MM.1S (cell line): ENCODE data around the gene DIS3L2.

Experiments used
- DNase-seq: peaks from one replicate; pipeline ENCODE4 v3.0.0-alpha.2; 2015
- H2AFZ ChIP-seq: fragments of 300-600 bp; sonication (generic); 2 replicates; pipeline ENCODE4 v1.6.0; 2016; ENCODE audit warnings: antibody characterized with exemption, low read length
- H3F3A ChIP-seq: fragments of 300-600 bp; sonication (generic); 2 replicates; pipeline ENCODE4 v1.6.1; 2016; ENCODE audit warnings: mild to moderate bottlenecking, antibody characterized with exemption, low read length, moderate library complexity, mixed read lengths; ENCODE audit not compliant: insufficient read depth
- H3K27ac ChIP-seq: fragments of 300-600 bp; sonication (generic); 2 replicates; pipeline ENCODE4 v1.5.1; 2016; ENCODE audit warnings: mild to moderate bottlenecking, low read length
- H3K27me3 ChIP-seq: fragments of 300-600 bp; sonication (generic); replicated peaks from 2 replicates; pipeline ENCODE4 v1.6.0; 2016; ENCODE audit warnings: low read length; ENCODE audit not compliant: insufficient read depth
- H3K36me3 ChIP-seq: fragments of 300-600 bp; sonication (generic); replicated peaks from 2 replicates; pipeline ENCODE4 v1.6.1; 2016; ENCODE audit warnings: mild to moderate bottlenecking, low read length, mixed read lengths; ENCODE audit not compliant: insufficient read depth
- H3K4me1 ChIP-seq: fragments of 300-600 bp; sonication (generic); 2 replicates; pipeline ENCODE4 v1.6.1; 2016; ENCODE audit warnings: low read length, mixed read lengths
- H3K4me2 ChIP-seq: fragments of 300-600 bp; sonication (generic); 2 replicates; pipeline ENCODE4 v1.6.0; 2016; ENCODE audit warnings: low read depth, low read length
- H3K4me3 ChIP-seq: fragments of 300-600 bp; sonication (generic); 2 replicates; pipeline ENCODE4 v1.5.1; 2016; ENCODE audit warnings: low read length, mixed read lengths
- H3K79me2 ChIP-seq: fragments of 300-600 bp; sonication (generic); 2 replicates; pipeline ENCODE4 v1.6.1; 2016; ENCODE audit warnings: mixed run types, low read length, mixed read lengths
- H3K9ac ChIP-seq: fragments of 300-600 bp; sonication (generic); 2 replicates; pipeline ENCODE4 v1.6.1; 2016; ENCODE audit warnings: low read length, mixed read lengths
- H3K9me2 ChIP-seq: fragments of 300-600 bp; sonication (generic); replicated peaks from 2 replicates; pipeline ENCODE4 v1.6.1; 2016; ENCODE audit warnings: mild to moderate bottlenecking, low read length, mixed read lengths; ENCODE audit not compliant: insufficient read depth
- H3K9me3 ChIP-seq: fragments of 300-600 bp; sonication (generic); replicated peaks from 2 replicates; pipeline ENCODE4 v1.6.1; 2016; ENCODE audit warnings: mild to moderate bottlenecking, low read length, mixed read lengths; ENCODE audit not compliant: insufficient read depth
- H4K20me1 ChIP-seq: fragments of 300-600 bp; sonication (generic); 2 replicates; pipeline ENCODE4 v1.6.1; 2016; ENCODE audit warnings: mild to moderate bottlenecking, low read length, moderate library complexity, mixed read lengths; ENCODE audit not compliant: insufficient read depth
- EZH2 ChIP-seq: fragments of 300-600 bp; sonication (generic); optimal IDR thresholded peaks from 2 replicates; pipeline ENCODE3; 2017; ENCODE audit warnings: low read depth, mild to moderate bottlenecking, antibody characterized with exemption, low read length, mixed read lengths
- EZH2phosphoT487 ChIP-seq: fragments of 300-600 bp; sonication (generic); IDR thresholded peaks from 2 replicates; pipeline ENCODE4 v1.6.1; 2018; ENCODE audit warnings: antibody characterized with exemption, low read length
- TF ChIP-seq, protein P1 (sequence below): fragments of 300-600 bp; sonication (generic); IDR thresholded peaks from 2 replicates; pipeline ENCODE4 v1.5.1; 2016; ENCODE audit warnings: antibody characterized with exemption, low read length, mixed read lengths

The DIS3L2 gene

DNA sequence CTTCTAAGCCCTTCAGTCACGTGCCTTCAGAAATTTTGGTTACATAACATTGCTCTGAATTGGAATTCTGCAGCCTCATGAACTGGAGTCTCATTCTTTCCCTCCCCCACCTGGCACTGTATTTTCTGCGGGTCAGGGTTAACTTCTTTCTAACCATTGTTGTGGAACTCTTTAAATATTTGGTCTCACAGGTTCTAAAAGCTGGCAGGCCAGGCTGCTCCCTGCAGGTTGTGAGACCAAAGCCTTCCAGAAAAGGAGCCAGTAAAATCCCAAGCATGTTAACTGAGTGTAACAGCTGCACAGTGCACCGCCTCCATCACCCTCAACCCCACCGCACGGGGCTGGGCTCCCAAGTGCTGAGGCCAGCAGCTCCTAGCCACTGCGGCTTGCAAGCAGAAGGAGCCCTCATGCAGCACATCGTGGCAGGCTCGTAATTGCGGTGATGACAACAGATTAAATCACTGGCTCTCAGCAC, 243.0 kb downstream of the DIS3L2 start:
- Histone ChIP-seq H3K4me2 (no peak overlapping the region), H3K27me3 (no peaks in the 10 kb centered on the region), H4K20me1 (no peaks in the 10 kb centered on the region), H3K9me2 (no peaks in the 10 kb centered on the region), H3F3A (no peaks in the 10 kb centered on the region), H3K9me3 (no peaks in the 10 kb centered on the region), H3K27ac (no peak overlapping the region), H3K79me2 (no peaks in the 10 kb centered on the region), H3K4me1 (no peaks in the 10 kb centered on the region), H3K36me3 (no peaks in the 10 kb centered on the region), H3K9ac (no peak overlapping the region), H2AFZ (no peak overlapping the region), H3K4me3 (no peak overlapping the region)
- DNase-seq: no peak
- TF ChIP-seq, protein P1, sequence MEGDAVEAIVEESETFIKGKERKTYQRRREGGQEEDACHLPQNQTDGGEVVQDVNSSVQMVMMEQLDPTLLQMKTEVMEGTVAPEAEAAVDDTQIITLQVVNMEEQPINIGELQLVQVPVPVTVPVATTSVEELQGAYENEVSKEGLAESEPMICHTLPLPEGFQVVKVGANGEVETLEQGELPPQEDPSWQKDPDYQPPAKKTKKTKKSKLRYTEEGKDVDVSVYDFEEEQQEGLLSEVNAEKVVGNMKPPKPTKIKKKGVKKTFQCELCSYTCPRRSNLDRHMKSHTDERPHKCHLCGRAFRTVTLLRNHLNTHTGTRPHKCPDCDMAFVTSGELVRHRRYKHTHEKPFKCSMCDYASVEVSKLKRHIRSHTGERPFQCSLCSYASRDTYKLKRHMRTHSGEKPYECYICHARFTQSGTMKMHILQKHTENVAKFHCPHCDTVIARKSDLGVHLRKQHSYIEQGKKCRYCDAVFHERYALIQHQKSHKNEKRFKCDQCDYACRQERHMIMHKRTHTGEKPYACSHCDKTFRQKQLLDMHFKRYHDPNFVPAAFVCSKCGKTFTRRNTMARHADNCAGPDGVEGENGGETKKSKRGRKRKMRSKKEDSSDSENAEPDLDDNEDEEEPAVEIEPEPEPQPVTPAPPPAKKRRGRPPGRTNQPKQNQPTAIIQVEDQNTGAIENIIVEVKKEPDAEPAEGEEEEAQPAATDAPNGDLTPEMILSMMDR: no peak
- TF ChIP-seq EZH2phosphoT487 (no peak), EZH2 (no peak)

DNA sequence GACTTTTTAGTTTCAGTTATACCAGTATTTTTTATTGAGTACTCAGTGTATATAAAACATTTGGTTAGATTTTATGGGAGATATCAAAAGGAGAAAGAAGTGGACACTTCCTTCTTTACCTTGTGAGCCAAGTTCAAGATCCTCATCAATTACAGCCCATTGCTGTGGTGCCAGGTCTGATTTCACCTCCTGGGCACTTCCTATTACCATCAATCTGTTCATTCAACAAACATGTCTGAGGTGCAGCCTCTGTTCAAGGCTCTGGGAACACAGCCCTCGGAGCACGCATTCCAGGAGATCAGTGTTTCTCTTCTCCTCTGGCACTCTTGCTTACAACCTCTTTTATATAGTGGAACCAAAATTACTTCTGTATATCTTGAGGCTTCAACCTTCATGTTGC, 245.7 kb downstream of the DIS3L2 start:
- Histone ChIP-seq H3K27ac (no peak overlapping the region), H3K79me2 (no peaks in the 10 kb centered on the region), H2AFZ (no peak overlapping the region), H3F3A (0 out of 2 replicates have a peak, but pooled peaks cover 6% of the 10 kb centered on the region), H4K20me1 (no peaks in the 10 kb centered on the region), H3K4me2 (no peak overlapping the region), H3K27me3 (no peaks in the 10 kb centered on the region), H3K9ac (no peak overlapping the region), H3K4me1 (peaks cover 10% of the 10 kb centered on the region), H3K4me3 (no peak overlapping the region), H3K9me3 (no peaks in the 10 kb centered on the region), H3K36me3 (no peaks in the 10 kb centered on the region), H3K9me2 (no peaks in the 10 kb centered on the region)
- TF ChIP-seq EZH2phosphoT487 (no peak), EZH2 (no peak)
- TF ChIP-seq, protein P1: no peak
- DNase-seq: no peak

DNA sequence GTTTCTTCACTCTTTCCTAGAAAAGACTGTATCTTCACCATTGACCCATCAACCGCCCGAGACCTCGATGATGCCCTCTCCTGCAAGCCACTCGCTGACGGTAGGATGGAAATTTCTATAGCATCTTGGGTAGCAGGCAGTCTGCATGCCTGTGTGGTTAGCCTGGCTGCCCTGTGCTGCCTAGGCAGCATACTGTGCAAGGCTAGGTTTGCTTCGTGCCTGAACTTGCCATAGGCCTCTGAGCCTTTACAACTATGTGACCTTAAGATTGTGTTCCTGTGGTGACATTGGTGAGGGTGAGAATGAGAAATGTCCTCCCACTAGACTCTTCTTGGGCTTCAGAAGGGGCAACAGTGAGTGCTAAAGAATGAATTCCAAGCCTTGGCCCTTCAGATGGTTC, 248.8 kb downstream of the DIS3L2 start:
- Histone ChIP-seq H3K36me3 (no peaks in the 10 kb centered on the region), H3K27ac (no peak overlapping the region), H3K9ac (no peak overlapping the region), H4K20me1 (no peaks in the 10 kb centered on the region), H3K4me2 (no peak overlapping the region), H3K9me3 (no peaks in the 10 kb centered on the region), H3K4me3 (no peak overlapping the region), H2AFZ (no peak overlapping the region), H3K27me3 (no peaks in the 10 kb centered on the region), H3F3A (peaks cover 7% of the 10 kb centered on the region; the same call in 1 of the 2 replicates), H3K79me2 (no peaks in the 10 kb centered on the region), H3K4me1 (peaks cover 24% of the 10 kb centered on the region), H3K9me2 (no peaks in the 10 kb centered on the region)
- TF ChIP-seq, protein P1: no peak
- TF ChIP-seq EZH2: no peak
- TF ChIP-seq EZH2phosphoT487: no peak
- DNase-seq: no peak
